ENCODE results near the gene ISM1. TPM values are rescaled to one million over a fixed set of nuclear protein-coding genes. Genes with fewer than 3 reads are reported as not detected.
A peak's percentile ranks its signal among the peaks of the same experiment; 100 is the strongest.

Gene ISM1
- total and polyA plus RNA-seq, 2 of the 13 experiments (the other 11 are each of a cell fraction or from before 2014, with no cell fraction given): 0.40 to 1.4 TPM

DNA sequence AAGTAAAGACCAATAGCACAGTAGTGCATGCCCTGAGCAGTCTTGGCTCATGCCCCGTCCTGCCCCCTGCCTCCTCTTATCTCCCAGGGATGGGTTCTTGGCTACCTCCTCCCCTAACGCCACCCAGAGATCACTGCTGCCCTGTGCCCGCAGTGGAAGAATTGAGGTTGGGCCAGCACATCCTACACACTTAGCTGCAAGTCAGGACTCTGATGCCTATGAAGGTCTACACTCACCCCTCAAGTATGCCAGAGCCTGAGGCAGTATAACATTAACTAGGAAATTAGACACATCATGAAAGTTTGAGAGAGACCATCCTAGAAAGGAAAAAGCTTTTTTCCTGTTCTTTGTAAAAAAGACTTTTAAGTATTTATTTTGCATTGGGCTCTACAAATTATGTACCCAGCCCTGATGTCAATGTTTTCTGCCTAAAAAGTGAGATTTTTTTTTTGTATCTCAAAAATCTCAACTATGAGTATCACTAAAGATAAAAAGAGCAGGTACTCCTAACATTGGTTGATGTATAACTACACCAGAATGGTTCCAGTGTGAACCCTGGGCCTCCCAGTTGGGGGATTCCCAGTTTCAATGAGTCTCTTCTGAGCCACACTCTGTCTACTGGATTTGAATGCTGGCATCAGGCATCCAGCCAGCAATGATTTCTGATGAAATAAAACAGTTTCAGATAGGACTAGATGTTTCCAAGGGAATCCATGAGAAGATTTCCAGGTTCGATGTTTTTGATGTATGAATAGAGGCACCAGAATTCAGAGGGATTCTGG, 115.4 kb downstream of the ISM1 start (continued):
- TF ChIP-seq MIER3 (CRISPR knock-in tag; IDR thresholded peaks at IDR 0.05; ENCODE audit: borderline replicate concordance) (no peak), ETV6 (CRISPR knock-in tag; conservative IDR thresholded peaks at IDR 0.05) (no peak), FOXP1 (IDR thresholded peaks at IDR 0.05) (no peak), FOXP1 (CRISPR knock-in tag; IDR thresholded peaks at IDR 0.05) (peak; percentile 37; the same call in 1 of the 2 replicates), NPAS2 (CRISPR knock-in tag; IDR thresholded peaks at IDR 0.05; ENCODE audit: borderline replicate concordance) (no peak), ZNF3 (CRISPR knock-in tag; IDR thresholded peaks at IDR 0.05) (no peak), ZNF382 (CRISPR knock-in tag; IDR thresholded peaks at IDR 0.05; ENCODE audit: borderline replicate concordance) (no peak), ZNF761 (CRISPR knock-in tag; conservative IDR thresholded peaks at IDR 0.05) (no peak; the same call in 1 of the 2 replicates), SNRNP70 (IDR thresholded peaks at IDR 0.05; ENCODE audit: low read depth, low read length) (no peak), TBL1XR1 (IDR thresholded peaks at IDR 0.05; ENCODE audit: borderline replicate concordance, low read length, partially characterized antibody) (no peak), ZNF737 (CRISPR knock-in tag; IDR thresholded peaks at IDR 0.05; ENCODE audit: borderline replicate concordance) (no peak), ZBTB1 (CRISPR knock-in tag; IDR thresholded peaks at IDR 0.05; ENCODE audit: borderline replicate concordance) (no peak), ZNF331 (CRISPR knock-in tag; IDR thresholded peaks at IDR 0.05) (peak; percentile 57; the same call in 1 of the 2 replicates), SMYD3 (CRISPR knock-in tag; IDR thresholded peaks at IDR 0.05) (0 out of 2 replicates have a peak, but pooled peaks have one; percentile 50), NBN (conservative IDR thresholded peaks at IDR 0.05) (no peak), RXRA (CRISPR knock-in tag; IDR thresholded peaks at IDR 0.05) (no peak; the same call in 1 of the 2 replicates)
- TF ChIP-seq, protein P1, sequence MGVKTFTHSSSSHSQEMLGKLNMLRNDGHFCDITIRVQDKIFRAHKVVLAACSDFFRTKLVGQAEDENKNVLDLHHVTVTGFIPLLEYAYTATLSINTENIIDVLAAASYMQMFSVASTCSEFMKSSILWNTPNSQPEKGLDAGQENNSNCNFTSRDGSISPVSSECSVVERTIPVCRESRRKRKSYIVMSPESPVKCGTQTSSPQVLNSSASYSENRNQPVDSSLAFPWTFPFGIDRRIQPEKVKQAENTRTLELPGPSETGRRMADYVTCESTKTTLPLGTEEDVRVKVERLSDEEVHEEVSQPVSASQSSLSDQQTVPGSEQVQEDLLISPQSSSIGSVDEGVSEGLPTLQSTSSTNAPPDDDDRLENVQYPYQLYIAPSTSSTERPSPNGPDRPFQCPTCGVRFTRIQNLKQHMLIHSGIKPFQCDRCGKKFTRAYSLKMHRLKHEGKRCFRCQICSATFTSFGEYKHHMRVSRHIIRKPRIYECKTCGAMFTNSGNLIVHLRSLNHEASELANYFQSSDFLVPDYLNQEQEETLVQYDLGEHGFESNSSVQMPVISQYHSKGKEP (CRISPR knock-in tag; IDR thresholded peaks at IDR 0.05): no peak
- TF ChIP-seq, protein P2, sequence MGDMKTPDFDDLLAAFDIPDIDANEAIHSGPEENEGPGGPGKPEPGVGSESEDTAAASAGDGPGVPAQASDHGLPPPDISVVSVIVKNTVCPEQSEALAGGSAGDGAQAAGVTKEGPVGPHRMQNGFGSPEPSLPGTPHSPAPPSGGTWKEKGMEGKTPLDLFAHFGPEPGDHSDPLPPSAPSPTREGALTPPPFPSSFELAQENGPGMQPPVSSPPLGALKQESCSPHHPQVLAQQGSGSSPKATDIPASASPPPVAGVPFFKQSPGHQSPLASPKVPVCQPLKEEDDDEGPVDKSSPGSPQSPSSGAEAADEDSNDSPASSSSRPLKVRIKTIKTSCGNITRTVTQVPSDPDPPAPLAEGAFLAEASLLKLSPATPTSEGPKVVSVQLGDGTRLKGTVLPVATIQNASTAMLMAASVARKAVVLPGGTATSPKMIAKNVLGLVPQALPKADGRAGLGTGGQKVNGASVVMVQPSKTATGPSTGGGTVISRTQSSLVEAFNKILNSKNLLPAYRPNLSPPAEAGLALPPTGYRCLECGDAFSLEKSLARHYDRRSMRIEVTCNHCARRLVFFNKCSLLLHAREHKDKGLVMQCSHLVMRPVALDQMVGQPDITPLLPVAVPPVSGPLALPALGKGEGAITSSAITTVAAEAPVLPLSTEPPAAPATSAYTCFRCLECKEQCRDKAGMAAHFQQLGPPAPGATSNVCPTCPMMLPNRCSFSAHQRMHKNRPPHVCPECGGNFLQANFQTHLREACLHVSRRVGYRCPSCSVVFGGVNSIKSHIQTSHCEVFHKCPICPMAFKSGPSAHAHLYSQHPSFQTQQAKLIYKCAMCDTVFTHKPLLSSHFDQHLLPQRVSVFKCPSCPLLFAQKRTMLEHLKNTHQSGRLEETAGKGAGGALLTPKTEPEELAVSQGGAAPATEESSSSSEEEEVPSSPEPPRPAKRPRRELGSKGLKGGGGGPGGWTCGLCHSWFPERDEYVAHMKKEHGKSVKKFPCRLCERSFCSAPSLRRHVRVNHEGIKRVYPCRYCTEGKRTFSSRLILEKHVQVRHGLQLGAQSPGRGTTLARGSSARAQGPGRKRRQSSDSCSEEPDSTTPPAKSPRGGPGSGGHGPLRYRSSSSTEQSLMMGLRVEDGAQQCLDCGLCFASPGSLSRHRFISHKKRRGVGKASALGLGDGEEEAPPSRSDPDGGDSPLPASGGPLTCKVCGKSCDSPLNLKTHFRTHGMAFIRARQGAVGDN (CRISPR knock-in tag; IDR thresholded peaks at IDR 0.05): peak; percentile 65
- TF ChIP-seq, protein P3, sequence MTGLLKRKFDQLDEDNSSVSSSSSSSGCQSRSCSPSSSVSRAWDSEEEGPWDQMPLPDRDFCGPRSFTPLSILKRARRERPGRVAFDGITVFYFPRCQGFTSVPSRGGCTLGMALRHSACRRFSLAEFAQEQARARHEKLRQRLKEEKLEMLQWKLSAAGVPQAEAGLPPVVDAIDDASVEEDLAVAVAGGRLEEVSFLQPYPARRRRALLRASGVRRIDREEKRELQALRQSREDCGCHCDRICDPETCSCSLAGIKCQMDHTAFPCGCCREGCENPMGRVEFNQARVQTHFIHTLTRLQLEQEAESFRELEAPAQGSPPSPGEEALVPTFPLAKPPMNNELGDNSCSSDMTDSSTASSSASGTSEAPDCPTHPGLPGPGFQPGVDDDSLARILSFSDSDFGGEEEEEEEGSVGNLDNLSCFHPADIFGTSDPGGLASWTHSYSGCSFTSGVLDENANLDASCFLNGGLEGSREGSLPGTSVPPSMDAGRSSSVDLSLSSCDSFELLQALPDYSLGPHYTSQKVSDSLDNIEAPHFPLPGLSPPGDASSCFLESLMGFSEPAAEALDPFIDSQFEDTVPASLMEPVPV (CRISPR knock-in tag; IDR thresholded peaks at IDR 0.05): no peak
- TF ChIP-seq, protein P4, sequence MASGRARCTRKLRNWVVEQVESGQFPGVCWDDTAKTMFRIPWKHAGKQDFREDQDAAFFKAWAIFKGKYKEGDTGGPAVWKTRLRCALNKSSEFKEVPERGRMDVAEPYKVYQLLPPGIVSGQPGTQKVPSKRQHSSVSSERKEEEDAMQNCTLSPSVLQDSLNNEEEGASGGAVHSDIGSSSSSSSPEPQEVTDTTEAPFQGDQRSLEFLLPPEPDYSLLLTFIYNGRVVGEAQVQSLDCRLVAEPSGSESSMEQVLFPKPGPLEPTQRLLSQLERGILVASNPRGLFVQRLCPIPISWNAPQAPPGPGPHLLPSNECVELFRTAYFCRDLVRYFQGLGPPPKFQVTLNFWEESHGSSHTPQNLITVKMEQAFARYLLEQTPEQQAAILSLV (CRISPR knock-in tag; IDR thresholded peaks at IDR 0.05; ENCODE audit: borderline replicate concordance): 0 out of 2 replicates have a peak, but pooled peaks have one; percentile 57
- TF ChIP-seq, protein P5, sequence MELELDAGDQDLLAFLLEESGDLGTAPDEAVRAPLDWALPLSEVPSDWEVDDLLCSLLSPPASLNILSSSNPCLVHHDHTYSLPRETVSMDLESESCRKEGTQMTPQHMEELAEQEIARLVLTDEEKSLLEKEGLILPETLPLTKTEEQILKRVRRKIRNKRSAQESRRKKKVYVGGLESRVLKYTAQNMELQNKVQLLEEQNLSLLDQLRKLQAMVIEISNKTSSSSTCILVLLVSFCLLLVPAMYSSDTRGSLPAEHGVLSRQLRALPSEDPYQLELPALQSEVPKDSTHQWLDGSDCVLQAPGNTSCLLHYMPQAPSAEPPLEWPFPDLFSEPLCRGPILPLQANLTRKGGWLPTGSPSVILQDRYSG (CRISPR knock-in tag; IDR thresholded peaks at IDR 0.05): no peak

Data from HepG2 (cell line).